ENCODE data around the gene FAM13A. TPM values are rescaled to one million over a fixed set of nuclear protein-coding genes. Genes with fewer than 3 reads are reported as not detected.

FAM13A gene
- total and polyA plus RNA-seq, 7 donors: 3.8 to 76.0 (median 15.2) TPM

DNA sequence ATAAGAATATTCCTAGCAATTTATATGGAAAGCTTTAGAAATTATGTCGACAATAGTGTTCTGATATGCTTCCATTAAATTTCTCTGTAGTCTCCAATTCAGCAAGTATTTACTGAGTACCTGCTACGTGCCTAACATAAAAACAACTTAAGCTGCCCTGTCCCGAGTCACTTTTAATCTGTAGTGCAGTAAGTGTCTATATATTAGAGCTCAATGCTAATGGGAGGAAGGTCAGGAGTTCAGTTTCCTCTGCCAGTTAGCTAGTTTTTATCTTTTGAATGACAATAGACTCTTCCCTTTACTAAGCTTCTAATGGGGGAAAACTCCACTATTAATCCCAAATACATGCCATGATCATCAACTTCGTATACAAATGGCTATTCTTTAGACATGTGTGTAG lies 240.6 kb downstream of the FAM13A start:
- DNase-seq (no peak), ATAC-seq (no peak)
- H3K27ac ChIP-seq: no peak overlapping the region
- intact Hi-C loops (cut with DNase I): no loop called here
- H3K4me3 ChIP-seq: no peak overlapping the region
- H3K36me3 ChIP-seq (ENCODE audit: insufficient read depth in 1 of 2, low read depth in 1 of 2): no peaks in the 10 kb centered on the region
- no peaks in the 10 kb centered on the region for H3K27me3 ChIP-seq (ENCODE audit: insufficient read depth in 3 of 3, low read length in 2 of 3)
- no peaks in the 10 kb centered on the region for H3K9me3 ChIP-seq
- TF ChIP-seq, protein P1, sequence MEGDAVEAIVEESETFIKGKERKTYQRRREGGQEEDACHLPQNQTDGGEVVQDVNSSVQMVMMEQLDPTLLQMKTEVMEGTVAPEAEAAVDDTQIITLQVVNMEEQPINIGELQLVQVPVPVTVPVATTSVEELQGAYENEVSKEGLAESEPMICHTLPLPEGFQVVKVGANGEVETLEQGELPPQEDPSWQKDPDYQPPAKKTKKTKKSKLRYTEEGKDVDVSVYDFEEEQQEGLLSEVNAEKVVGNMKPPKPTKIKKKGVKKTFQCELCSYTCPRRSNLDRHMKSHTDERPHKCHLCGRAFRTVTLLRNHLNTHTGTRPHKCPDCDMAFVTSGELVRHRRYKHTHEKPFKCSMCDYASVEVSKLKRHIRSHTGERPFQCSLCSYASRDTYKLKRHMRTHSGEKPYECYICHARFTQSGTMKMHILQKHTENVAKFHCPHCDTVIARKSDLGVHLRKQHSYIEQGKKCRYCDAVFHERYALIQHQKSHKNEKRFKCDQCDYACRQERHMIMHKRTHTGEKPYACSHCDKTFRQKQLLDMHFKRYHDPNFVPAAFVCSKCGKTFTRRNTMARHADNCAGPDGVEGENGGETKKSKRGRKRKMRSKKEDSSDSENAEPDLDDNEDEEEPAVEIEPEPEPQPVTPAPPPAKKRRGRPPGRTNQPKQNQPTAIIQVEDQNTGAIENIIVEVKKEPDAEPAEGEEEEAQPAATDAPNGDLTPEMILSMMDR (IDR thresholded peaks at IDR 0.05): no peak
- H3K4me1 ChIP-seq: peaks cover 50% of the 10 kb centered on the region
- 49 to 67% (median 54%) methylated on average over 4 of the region's 4 CpGs for WGBS, 3 donors

DNA sequence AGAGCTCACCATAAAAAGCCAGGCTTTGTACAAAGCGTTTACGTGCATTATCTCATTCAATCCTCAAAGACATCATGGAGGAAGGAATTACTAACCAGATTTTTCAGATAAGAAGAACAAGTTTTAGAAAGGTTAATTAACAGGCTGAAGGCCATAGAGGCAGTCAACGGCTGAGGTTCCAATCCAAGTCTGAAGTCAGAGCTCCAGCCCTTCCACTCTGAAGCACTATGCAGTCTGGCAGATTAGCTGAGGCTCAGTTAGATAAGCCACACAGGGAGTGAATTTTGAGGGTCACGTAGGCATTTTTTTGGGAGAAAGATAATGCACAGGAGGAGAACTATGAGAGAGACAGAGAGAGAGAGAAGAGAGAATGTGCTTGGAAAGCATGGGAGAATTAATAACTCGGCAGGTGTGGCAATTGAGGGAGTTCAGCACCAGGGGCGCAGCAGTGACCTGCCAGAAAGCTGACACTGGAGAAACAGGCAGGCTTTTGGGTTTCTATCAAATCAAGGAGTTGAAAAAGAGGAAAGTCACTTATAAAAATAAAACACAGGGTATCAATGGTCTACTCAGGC lies 242.9 kb downstream of the FAM13A start:
- ATAC-seq (no peak), DNase-seq (no peak)
- 72 to 85% (median 74%) methylated on average over 6 of the region's 6 CpGs for WGBS, 3 donors

DNA sequence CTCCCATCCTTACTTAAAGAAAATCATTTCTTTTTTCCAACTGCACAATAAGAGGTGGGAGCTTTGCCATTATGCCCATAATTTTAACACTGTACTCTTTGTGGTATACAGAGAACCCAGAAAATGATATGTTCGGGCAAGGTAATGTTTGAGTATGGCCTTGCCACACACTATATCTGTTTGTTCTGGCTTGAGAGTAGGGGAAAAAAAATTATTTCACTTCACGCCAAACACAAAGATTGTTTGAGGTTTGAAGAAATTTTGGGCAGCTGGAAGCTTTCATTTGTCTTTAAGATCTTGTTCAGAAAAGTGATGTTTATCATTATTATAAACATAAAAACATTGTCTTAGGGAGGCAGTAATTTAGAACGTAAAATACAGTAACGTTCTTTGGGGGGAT lies 244.0 kb downstream of the FAM13A start:
- TF ChIP-seq, protein P1 (IDR thresholded peaks at IDR 0.05): no peak
- Histone ChIP-seq H3K27me3 (ENCODE audit: insufficient read depth in 3 of 3, low read length in 2 of 3) (no peaks in the 10 kb centered on the region), H3K36me3 (ENCODE audit: insufficient read depth in 1 of 2, low read depth in 1 of 2) (no peaks in the 10 kb centered on the region), H3K27ac (peak overlapping the region; percentile 50), H3K4me1 (peaks cover 49% of the 10 kb centered on the region), H3K9me3 (no peaks in the 10 kb centered on the region), H3K4me3 (no peak overlapping the region)
- WGBS, 3 donors: 96 to 98% (median 97%) methylated on average over 4 of the region's 4 CpGs
- intact Hi-C loops (cut with DNase I): no loop called here
- ATAC-seq (no peak), DNase-seq (no peak)

More for the DNA sequence above, 242.9 kb downstream of the FAM13A start:
- no peaks in the 10 kb centered on the region for H3K27me3 ChIP-seq (ENCODE audit: insufficient read depth in 3 of 3, low read length in 2 of 3)
- H3K36me3 ChIP-seq (ENCODE audit: insufficient read depth in 1 of 2, low read depth in 1 of 2): no peaks in the 10 kb centered on the region
- intact Hi-C loops (cut with DNase I): no loop called here
- peaks cover 56% of the 10 kb centered on the region for H3K4me1 ChIP-seq
- TF ChIP-seq, protein P1 (IDR thresholded peaks at IDR 0.05): no peak
- H3K4me3 ChIP-seq: no peak overlapping the region
- no peak overlapping the region for H3K27ac ChIP-seq
- no peaks in the 10 kb centered on the region for H3K9me3 ChIP-seq

DNA sequence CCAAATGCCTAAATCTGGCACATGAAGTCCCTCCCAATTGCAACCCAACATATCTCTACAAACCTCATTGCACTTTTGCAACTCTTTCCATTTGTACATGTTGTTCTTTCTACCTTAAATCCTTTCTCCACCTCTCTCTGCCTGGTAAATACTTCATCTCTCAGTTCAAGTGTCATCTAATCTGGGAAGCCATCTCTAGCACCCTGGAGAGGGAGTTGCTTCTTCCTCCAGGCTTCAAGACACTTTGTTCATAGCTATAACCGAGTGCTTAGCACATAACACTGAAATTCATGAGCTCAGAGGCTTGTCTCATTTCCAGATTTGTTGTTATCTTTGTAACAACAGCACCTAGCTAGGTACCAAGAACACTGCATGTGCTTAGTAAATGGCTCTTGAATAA lies 244.6 kb downstream of the FAM13A start:
- H3K4me3 ChIP-seq: no peak overlapping the region
- TF ChIP-seq, protein P1 (IDR thresholded peaks at IDR 0.05): no peak
- H3K36me3 ChIP-seq (ENCODE audit: insufficient read depth in 1 of 2, low read depth in 1 of 2): no peaks in the 10 kb centered on the region
- WGBS, 3 donors: 23 to 49% (median 23%) methylated on average over 1 of the region's 1 CpG
- DNase-seq (no peak), ATAC-seq (peak; percentile 78 to 94 (median 88))
- no peaks in the 10 kb centered on the region for H3K27me3 ChIP-seq (ENCODE audit: insufficient read depth in 3 of 3, low read length in 2 of 3)
- intact Hi-C loops (cut with DNase I): no loop called here
- H3K27ac ChIP-seq: peak overlapping the region; percentile 50
- no peaks in the 10 kb centered on the region for H3K9me3 ChIP-seq
- peaks cover 55% of the 10 kb centered on the region for H3K4me1 ChIP-seq

DNA sequence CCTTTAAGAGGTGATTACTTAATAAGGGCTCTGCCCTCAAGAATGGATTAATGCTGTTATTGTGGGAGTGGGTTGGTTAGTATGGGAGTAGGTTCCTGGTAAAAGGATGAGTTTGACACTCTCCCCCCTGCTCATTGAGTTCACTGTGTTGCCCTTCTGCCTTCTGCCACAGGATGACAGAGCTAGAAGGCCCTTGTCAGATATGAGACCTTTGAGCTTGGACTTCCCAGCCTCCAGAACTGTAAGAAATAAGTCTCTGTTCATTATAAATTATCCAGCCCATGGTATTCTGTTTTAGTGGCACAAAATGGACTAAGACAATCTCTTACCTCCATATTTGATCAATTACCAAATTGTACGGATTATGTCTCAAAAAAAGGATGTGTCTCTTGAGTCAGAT lies 245.1 kb downstream of the FAM13A start:
- intact Hi-C loops (cut with DNase I): no loop called here
- WGBS, 3 donors: 90 to 100% (median 97%) methylated on average over 1 of the region's 1 CpG
- Histone ChIP-seq H3K4me1 (peaks cover 60% of the 10 kb centered on the region), H3K36me3 (ENCODE audit: insufficient read depth in 1 of 2, low read depth in 1 of 2) (no peaks in the 10 kb centered on the region), H3K27me3 (ENCODE audit: insufficient read depth in 3 of 3, low read length in 2 of 3) (no peaks in the 10 kb centered on the region), H3K4me3 (no peak overlapping the region), H3K9me3 (no peaks in the 10 kb centered on the region), H3K27ac (no peak overlapping the region)
- TF ChIP-seq, protein P1 (IDR thresholded peaks at IDR 0.05): no peak
- no peak for DNase-seq
- peak in 1 of 4 donors; percentile 46 for ATAC-seq
